ENCODE data around the gene ELOA. TPM values are rescaled to one million over a fixed set of nuclear protein-coding genes. Genes with fewer than 3 reads are reported as not detected.
"Not testable (repeated sequence)": the region's sequence is repeated elsewhere in the genome, so short reads cannot be mapped to it uniquely, and the experiment has no call there.

Gene ELOA
- total and polyA plus RNA-seq, 2 of the 13 experiments (the other 11 are each of a cell fraction or from before 2014, with no cell fraction given), result 14.2 to 28.5 TPM

DNA sequence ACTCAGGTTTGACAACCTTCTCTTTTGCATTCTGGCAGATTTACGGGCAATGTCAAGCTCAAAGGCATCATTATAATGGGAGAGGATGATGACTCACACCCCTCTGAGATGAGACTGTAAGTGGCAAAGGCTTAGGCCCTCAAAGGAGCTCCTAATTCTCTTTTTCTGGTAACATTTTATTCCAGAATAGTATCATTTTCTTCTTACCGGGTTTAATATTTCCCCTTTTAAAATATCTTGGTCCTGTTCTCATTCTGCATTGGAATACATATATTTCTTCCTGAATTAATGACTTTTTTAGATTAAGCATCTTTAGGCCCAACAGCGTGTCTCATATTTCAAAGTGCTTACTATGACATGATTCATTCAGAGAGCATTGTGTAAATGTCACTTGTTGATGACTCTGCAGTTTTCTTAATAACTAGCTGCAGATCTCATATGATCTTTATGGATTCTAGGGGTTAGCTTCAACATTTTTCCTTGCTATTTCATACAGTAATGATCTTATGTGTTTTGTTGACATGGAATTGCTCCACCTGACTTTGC, 36.6 kb downstream of the ELOA start (continued):
- TF ChIP-seq SUZ12 (IDR thresholded peaks at IDR 0.05; ENCODE audit: low read depth, low read length) (no peak), ZNF274 (CRISPR knock-in tag; IDR thresholded peaks at IDR 0.05) (no peak), ZNF772 (CRISPR knock-in tag; IDR thresholded peaks at IDR 0.05) (no peak), KDM4B (CRISPR knock-in tag; IDR thresholded peaks at IDR 0.05) (no peak), MAFK (conservative IDR thresholded peaks at IDR 0.05 in 1 of 2, IDR thresholded peaks at IDR 0.05 in 1 of 2; ENCODE audit: low read length in 2 of 2) (peak; percentile 98)

DNA sequence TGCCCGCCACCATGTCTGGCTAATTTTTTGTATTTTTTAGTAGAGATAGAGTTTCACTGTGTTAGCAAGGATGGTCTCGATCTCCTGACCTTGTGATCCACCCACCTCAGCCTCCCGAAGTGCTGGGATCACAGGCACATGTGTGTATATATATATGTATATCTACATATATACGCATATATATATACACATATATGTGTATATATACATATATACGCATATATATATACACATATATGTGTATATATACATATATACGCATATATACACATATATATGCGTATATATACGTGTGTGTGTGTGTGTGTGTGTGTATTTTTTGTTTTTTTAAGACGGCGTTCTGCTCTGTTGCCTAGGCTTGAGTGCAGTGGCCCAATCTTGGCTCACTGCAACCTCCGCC, 39.9 kb downstream of the ELOA start:
- H4K20me1 ChIP-seq (ENCODE audit: insufficient read depth, low read length); H3K9me3 ChIP-seq (ENCODE audit: low read length); in situ Hi-C loops (cut with HindIII; ENCODE audit: extremely low pct_ligation_motif_present, low pct_unique_long_range_greater_than_20kb); H3K4me2 ChIP-seq (ENCODE audit: low read depth, low read length); intact Hi-C loops (cut with micrococcal nuclease; ENCODE audit: unreplicated experiment); DNase-seq (ENCODE audit: low spot score); H3K9ac ChIP-seq (ENCODE audit: insufficient read depth, low read depth, low read length); H3K27ac ChIP-seq (ENCODE audit: extremely low read length, insufficient read depth, low read length); H2AFZ ChIP-seq (ENCODE audit: low read length); CTCF ChIA-PET (ENCODE audit: low intra/inter-chr PET ratio, low total read pairs); ATAC-seq; FAIRE-seq; BruUV-seq (replicated peaks); H3K27me3 ChIP-seq (ENCODE audit: control insufficient read depth in 1 of 2, insufficient read depth in 2 of 2, low read length in 2 of 2); H3K4me3 ChIP-seq (replicated peaks in 1 of 3; ENCODE audit: insufficient read depth in 1 of 3, low read depth in 2 of 3, low read length in 3 of 3): not testable (repeated sequence)
- H3K36me3 ChIP-seq (replicated peaks in 1 of 2; ENCODE audit: control insufficient read depth in 1 of 2, insufficient read depth in 2 of 2, low read length in 2 of 2), result peaks cover 12 to 44% of the 10 kb centered on the region in 2 experiments
- H3K79me2 ChIP-seq (ENCODE audit: insufficient read depth, low read length), result peaks cover 30% of the 10 kb centered on the region
- WGBS (ENCODE audit: low lambda C conversion rate), result 93% methylated on average over 11 of the region's 11 CpGs
- peaks cover 15% of the 10 kb centered on the region for H3K4me1 ChIP-seq (ENCODE audit: insufficient read depth, low read length)
- POLR2A ChIA-PET, result interaction anchor here (1.1 kb wide), 1 partner anchor 9 kb away, joined by 3 read pairs; no protein-coding TSS in a partner anchor

DNA sequence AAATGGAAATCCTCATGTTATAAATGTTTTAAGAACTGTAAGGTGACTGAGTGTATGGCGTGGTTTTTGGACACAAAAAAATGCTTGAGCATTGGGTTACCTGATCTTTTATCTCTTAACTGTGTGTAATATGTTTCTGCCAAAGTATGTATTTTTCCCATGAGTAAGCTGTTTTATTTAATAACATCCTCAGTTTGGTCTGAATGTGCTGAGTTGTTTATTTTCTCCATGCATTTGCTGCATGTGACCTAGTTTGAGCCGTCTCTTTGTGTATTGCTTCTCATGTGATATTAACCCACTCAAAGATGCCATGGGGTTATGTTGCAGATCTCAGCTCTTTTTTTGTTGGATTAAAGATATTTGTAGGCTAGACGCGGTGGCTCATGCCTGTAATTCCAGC, 41.6 kb downstream of the ELOA start:
- 94% methylated on average over 4 of the region's 4 CpGs for WGBS (ENCODE audit: low lambda C conversion rate)
- H3K79me2 ChIP-seq (ENCODE audit: insufficient read depth, low read length), result peaks cover 14% of the 10 kb centered on the region
- TF ChIP-seq SCMH1 (CRISPR knock-in tag; IDR thresholded peaks at IDR 0.05; ENCODE audit: borderline replicate concordance) (no peak), ZBTB7A (CRISPR knock-in tag; IDR thresholded peaks at IDR 0.05) (no peak), MAFF (IDR thresholded peaks at IDR 0.05; ENCODE audit: low read depth, low read length) (peak; percentile 58; the same call in 1 of the 2 replicates), ZNF567 (CRISPR knock-in tag; IDR thresholded peaks at IDR 0.05; ENCODE audit: borderline replicate concordance) (no peak), MAFK (conservative IDR thresholded peaks at IDR 0.05 in 1 of 2, IDR thresholded peaks at IDR 0.05 in 1 of 2; ENCODE audit: low read length in 2 of 2) (peak; percentile 18 to 73; a peak in 2 of 4 replicates), ZNF546 (CRISPR knock-in tag; conservative IDR thresholded peaks at IDR 0.05) (no peak), RFXAP (CRISPR knock-in tag; IDR thresholded peaks at IDR 0.05; ENCODE audit: borderline replicate concordance) (no peak)
- TF ChIP-seq, protein P1, sequence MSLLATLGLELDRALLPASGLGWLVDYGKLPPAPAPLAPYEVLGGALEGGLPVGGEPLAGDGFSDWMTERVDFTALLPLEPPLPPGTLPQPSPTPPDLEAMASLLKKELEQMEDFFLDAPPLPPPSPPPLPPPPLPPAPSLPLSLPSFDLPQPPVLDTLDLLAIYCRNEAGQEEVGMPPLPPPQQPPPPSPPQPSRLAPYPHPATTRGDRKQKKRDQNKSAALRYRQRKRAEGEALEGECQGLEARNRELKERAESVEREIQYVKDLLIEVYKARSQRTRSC (CRISPR knock-in tag; IDR thresholded peaks at IDR 0.05; ENCODE audit: low read depth), result no peak
- peaks cover 12 to 51% of the 10 kb centered on the region in 2 experiments for H3K36me3 ChIP-seq (replicated peaks in 1 of 2; ENCODE audit: control insufficient read depth in 1 of 2, insufficient read depth in 2 of 2, low read length in 2 of 2)
- in situ Hi-C loops (cut with HindIII; ENCODE audit: extremely low pct_ligation_motif_present, low pct_unique_long_range_greater_than_20kb) (no loop called here), intact Hi-C loops (cut with micrococcal nuclease; ENCODE audit: unreplicated experiment) (no loop called here)
- ChIA-PET POLR2A (no interaction called here), CTCF (ENCODE audit: low intra/inter-chr PET ratio, low total read pairs) (no interaction called here)
- no peak overlapping the region for H3K4me3 ChIP-seq (replicated peaks in 1 of 3; ENCODE audit: insufficient read depth in 1 of 3, low read depth in 2 of 3, low read length in 3 of 3)
- no peak overlapping the region for H2AFZ ChIP-seq (ENCODE audit: low read length)
- BruUV-seq (replicated peaks), result no TSS peak
- DNase-seq (ENCODE audit: low spot score), result no peak
- no peak overlapping the region for H3K4me2 ChIP-seq (ENCODE audit: low read depth, low read length)
- H3K27ac ChIP-seq (ENCODE audit: extremely low read length, insufficient read depth, low read length), result no peak overlapping the region
- H3K9ac ChIP-seq (ENCODE audit: insufficient read depth, low read depth, low read length), result no peak overlapping the region
- peaks cover 19% of the 10 kb centered on the region for H3K4me1 ChIP-seq (ENCODE audit: insufficient read depth, low read length)
- ATAC-seq, result no peak
- H4K20me1 ChIP-seq (ENCODE audit: insufficient read depth, low read length), result no peaks in the 10 kb centered on the region; the same call in none of the 2 replicates
- FAIRE-seq, result no peak
- H3K27me3 ChIP-seq (ENCODE audit: control insufficient read depth in 1 of 2, insufficient read depth in 2 of 2, low read length in 2 of 2), result no peaks in the 10 kb centered on the region
- no peaks in the 10 kb centered on the region for H3K9me3 ChIP-seq (ENCODE audit: low read length)
